Glomerular endothelial cell (primary cell): ENCODE measurements around the gene SCD5. TPM values are rescaled to one million over a fixed set of nuclear protein-coding genes. Genes with fewer than 3 reads are reported as not detected.
"Not testable (repeated sequence)": the region's sequence is repeated elsewhere in the genome, so short reads cannot be mapped to it uniquely, and the experiment has no call there.

Source experiments
- DNase-seq: peaks from one replicate; pipeline ENCODE4 v3.0.0-alpha.2; 2011; ENCODE audit warnings: low read depth, low spot score; ENCODE audit errors: extremely low read depth
- total RNA-seq: library from RNA; depleted of rRNA; stranded (reverse); fragments of >200 nt; gene quantifications from 2 replicates; pipeline ENCODE4 v1.2.3, GENCODE V29; 2015

Gene SCD5
- total RNA-seq: 28.4 and 35.8 TPM in 2 replicates

DNA sequence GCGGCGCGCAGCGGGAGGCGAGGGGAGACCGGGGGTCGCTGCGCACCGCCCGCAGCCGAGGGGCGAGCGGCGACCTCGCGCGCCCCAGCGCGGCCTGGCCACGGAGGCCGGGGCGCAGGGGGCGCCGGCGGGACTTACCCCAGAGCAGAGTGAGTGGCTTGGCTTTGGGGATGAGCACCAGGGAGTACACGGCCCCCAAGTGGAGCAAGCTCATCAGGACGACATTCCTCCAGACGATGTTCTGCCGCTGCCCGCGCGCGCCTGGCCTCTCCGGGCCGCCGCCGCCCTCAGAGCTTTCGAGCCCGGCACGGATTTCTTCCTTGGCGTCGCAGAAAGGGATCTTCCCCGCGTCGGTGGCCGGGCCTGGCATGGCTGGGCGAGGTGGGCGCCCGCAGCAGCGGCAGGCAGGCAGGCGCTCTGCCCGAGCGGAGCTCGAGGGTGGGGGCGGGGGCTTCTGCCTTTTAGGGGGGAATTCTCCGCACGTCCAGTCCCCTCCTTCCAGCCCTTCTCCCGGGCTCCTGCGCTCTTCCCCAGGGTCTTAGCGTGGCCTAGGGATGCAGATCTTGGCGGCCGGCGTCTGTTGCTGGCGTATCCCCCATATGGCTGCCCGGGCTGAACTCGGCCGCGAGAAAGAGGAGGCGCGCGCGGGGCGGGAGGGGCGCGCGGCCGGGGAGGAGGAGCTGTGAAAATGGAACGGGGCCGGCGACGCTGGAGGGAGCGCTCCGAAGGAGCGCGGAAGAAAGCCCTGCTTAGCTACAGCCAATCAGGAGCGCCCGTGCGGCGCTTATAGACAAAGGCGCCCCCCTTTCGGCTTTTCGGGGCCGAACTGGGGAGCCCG lies at the start of gene SCD5:
SCD5 (minus strand) TSS at position 629 of the 838 bp plus-strand sequence; CDS start at position 370, 259 bp downstream.
- DNase-seq: no peak

DNA sequence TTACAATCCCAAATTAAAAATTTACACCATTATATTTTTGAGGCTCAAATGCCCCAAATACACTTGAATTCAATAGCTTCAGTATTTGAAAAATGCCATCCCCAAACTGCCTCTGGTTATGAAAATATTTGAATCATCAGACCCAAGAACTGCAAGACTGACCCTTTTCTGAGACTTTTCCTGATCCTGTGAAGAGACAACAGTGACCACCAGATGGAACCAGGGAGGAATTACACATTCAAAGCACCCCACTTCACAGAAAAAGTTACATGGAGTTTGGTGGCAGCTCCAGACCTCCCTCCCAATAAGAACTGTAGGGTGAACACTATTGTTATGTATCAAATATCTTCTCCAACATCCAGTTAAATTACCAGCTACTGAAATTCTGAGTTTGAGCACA lies 44.0 kb upstream of the SCD5 start:
- no peak for DNase-seq

DNA sequence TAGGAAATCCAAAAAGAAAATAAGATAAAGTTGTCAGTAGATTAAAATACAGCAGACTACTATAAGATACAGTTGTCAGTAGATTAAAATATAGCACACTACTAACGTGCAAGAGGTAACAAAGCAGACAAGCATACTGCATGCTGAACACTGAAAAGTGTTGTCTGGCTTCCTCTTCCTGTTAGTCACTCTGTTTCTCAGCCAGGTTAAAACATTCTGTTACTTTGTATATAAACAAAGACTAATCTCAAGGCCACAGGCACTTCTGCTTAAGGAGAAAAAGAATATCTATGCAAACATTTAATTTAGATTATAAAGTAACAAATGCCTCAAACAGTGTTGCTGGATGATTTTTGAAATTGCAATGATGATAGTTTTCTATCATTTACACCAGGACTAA lies 41.0 kb upstream of the SCD5 start:
- no peak for DNase-seq

GRCh38 chr4:82833696-82834313 lies 35.2 kb upstream of the SCD5 start:
- no peak for DNase-seq

GRCh38 chr4:82833060-82833459 lies 34.5 kb upstream of the SCD5 start:
- not testable (repeated sequence) for DNase-seq

- DNase-seq: no peak
Measured at GRCh38 chr4:82825425-82825824, 26.8 kb upstream of the SCD5 start.

- DNase-seq: no peak
Measured at GRCh38 chr4:82823062-82823461, 24.5 kb upstream of the SCD5 start.

- DNase-seq: no peak
Measured at GRCh38 chr4:82820689-82821088, 22.1 kb upstream of the SCD5 start.

GRCh38 chr4:82818664-82819662 lies 20.4 kb upstream of the SCD5 start:
- DNase-seq: no peak

DNA sequence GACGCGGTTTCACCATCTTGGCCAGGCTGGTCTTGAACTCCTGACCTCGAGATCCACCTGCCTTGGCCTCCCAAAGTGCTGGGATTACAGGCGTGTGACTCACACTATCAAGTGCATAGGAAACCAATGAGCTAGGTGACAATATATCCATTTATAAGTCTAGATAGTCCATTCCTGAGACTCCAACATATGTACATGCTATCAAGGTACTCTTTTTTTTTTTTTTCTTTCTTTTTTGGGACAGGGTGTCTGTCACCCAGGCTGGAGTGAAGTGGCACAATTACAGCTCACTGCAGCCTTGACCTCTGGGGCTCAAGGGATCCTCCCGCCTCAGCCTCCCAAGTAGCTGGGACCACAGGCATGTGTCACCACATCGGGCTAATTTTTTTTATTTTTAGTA lies 18.3 kb upstream of the SCD5 start:
- not testable (repeated sequence) for DNase-seq

DNA sequence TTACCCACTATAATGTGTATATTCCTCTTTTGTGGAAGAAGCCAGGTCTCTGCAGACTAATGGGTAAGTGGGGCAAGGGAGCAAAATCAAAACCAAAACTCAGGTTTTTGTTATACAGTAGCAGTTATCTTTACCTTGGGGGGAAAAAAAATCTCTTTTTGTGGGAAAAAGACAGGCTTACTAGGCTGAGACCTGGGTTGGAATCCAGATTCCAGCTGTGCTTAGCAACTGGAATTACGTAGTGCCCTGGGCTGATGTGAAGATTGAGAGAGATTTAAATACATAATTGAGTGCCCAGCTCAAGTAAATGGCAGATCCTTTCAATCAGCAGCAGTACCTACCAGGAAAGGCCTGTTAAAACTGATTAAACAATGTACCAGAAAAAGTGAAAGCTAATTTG lies 15.4 kb upstream of the SCD5 start:
- DNase-seq: no peak

- DNase-seq: no peak
Measured at GRCh38 chr4:82811838-82812341, 13.3 kb upstream of the SCD5 start.

DNA sequence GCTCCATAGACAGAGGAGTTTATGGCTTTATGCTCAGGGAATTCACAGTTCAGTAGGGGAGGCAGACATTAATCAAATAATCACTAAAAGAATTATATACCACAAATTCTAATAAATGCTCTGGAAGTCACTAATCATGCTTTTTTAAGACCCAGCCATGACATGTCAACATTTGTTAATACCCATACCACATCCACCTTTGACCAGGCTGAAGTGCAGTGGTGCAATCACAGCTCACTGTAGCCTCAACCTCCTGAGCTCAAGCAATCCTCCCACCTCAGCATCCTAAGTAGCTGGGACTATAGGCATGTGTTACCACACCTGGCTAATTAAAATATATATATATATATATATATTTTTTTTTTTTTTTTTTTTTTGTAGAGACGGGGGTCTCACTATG lies 12.8 kb upstream of the SCD5 start:
- no peak for DNase-seq

DNA sequence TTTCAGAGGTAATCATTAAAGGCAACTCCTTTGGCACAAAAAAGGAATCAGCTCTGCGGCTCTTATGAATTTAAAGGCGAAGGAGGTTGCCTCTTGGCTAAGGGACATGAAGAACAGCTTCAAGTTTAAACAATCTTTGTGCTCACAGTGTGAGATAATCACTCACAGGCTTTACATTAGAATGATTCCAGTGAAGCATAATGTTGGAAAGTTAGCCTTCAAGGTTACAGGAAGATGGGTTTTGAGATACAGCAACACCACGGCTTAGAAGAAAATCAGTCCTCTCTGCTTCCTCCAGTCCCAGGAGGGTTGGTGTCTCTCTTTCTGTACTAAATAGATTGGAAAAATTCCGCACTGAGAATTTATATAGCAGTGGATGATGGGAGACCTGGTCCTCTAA lies 11.6 kb upstream of the SCD5 start:
- DNase-seq: no peak

GRCh38 chr4:82809619-82810018 lies 11.0 kb upstream of the SCD5 start:
- DNase-seq: no peak

GRCh38 chr4:82803746-82804145 lies 5.2 kb upstream of the SCD5 start:
- no peak for DNase-seq

DNA sequence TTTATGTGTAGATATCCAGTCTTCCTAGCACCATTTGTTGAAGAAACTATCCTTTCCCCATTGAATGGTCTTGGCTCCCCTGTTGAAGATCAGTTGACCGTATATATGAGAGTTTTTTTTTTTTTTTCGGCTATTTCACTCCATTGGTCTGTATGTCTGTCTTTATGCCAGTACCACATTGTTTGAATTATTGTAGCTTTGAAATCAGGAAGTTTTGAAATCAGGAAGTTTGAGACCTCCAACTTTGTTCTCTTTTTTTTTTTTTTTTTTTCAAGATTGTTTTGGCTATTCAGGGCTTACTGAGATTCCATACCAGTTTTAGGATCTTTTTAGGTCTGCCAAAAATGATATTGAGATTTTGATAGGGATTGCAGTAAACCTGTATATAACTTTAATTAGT lies 4.3 kb upstream of the SCD5 start:
- DNase-seq: no peak

GRCh38 chr4:82801910-82802521 lies 3.4 kb upstream of the SCD5 start:
- DNase-seq: no peak

- no peak for DNase-seq
Measured at GRCh38 chr4:82799006-82799881, 648 bp upstream of the SCD5 start.
